ENCODE measurements around the gene POLR1A. TPM values are rescaled to one million over a fixed set of nuclear protein-coding genes. Genes with fewer than 3 reads are reported as not detected.

The POLR1A gene
- total RNA-seq, 1 donor from 2014 or later = 23.8 TPM

GRCh38 chr2:86012007-86012712, 93.5 kb downstream of the POLR1A start:
- Histone ChIP-seq H3K4me1 (no peaks in the 10 kb centered on the region), H3K27me3 (no peaks in the 10 kb centered on the region)
- H3K27me3 Mint-ChIP-seq (ENCODE audit: insufficient read depth, low read depth) = peaks cover under 1% of the 10 kb centered on the region

GRCh38 chr2:86011449-86011941, 94.2 kb downstream of the POLR1A start:
- H3K4me2 ChIP-seq = no peak overlapping the region
- peaks cover 30% of the 10 kb centered on the region for H3K9me3 Mint-ChIP-seq
- no peak overlapping the region for H2AFZ ChIP-seq (replicated peaks)
- H4K20me1 ChIP-seq (ENCODE audit: low read depth) = no peaks in the 10 kb centered on the region
- no peak for DNase-seq (ENCODE audit: low spot score)
- H3K27ac ChIP-seq = no peak overlapping the region
- TF ChIP-seq, protein P1, sequence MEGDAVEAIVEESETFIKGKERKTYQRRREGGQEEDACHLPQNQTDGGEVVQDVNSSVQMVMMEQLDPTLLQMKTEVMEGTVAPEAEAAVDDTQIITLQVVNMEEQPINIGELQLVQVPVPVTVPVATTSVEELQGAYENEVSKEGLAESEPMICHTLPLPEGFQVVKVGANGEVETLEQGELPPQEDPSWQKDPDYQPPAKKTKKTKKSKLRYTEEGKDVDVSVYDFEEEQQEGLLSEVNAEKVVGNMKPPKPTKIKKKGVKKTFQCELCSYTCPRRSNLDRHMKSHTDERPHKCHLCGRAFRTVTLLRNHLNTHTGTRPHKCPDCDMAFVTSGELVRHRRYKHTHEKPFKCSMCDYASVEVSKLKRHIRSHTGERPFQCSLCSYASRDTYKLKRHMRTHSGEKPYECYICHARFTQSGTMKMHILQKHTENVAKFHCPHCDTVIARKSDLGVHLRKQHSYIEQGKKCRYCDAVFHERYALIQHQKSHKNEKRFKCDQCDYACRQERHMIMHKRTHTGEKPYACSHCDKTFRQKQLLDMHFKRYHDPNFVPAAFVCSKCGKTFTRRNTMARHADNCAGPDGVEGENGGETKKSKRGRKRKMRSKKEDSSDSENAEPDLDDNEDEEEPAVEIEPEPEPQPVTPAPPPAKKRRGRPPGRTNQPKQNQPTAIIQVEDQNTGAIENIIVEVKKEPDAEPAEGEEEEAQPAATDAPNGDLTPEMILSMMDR (IDR thresholded peaks at IDR 0.05) = no peak
- TF ChIP-seq EZH2phosphoT487 (IDR thresholded peaks at IDR 0.05) (no peak), EZH2 (IDR thresholded peaks at IDR 0.05) (no peak)
- H3F3A ChIP-seq (ENCODE audit: low read depth) = no peaks in the 10 kb centered on the region
- no peaks in the 10 kb centered on the region for H3K9me3 ChIP-seq (ENCODE audit: low read depth)
- H3K79me2 ChIP-seq (ENCODE audit: low read depth) = no peaks in the 10 kb centered on the region
- no peak overlapping the region for H3K4me3 Mint-ChIP-seq
- H3K4me1 Mint-ChIP-seq = no peaks in the 10 kb centered on the region
- no peak overlapping the region for H3K27ac Mint-ChIP-seq
- no peaks in the 10 kb centered on the region for H3K4me1 ChIP-seq
- no peak overlapping the region for H3K4me3 ChIP-seq
- H3K9ac ChIP-seq = no peak overlapping the region
- no peaks in the 10 kb centered on the region for H3K27me3 Mint-ChIP-seq (ENCODE audit: insufficient read depth, low read depth)
- H3K27me3 ChIP-seq = no peaks in the 10 kb centered on the region
- H3K36me3 ChIP-seq = no peaks in the 10 kb centered on the region
- H3K36me3 Mint-ChIP-seq = no peaks in the 10 kb centered on the region

More at GRCh38 chr2:86012007-86012712, 93.5 kb downstream of the POLR1A start:
- H3F3A ChIP-seq (ENCODE audit: low read depth) = no peaks in the 10 kb centered on the region
- H3K9ac ChIP-seq = no peak overlapping the region
- no peaks in the 10 kb centered on the region for H3K79me2 ChIP-seq (ENCODE audit: low read depth)
- H3K9me3 ChIP-seq (ENCODE audit: low read depth) = no peaks in the 10 kb centered on the region
- Mint-ChIP-seq H3K9me3 (peaks cover 26% of the 10 kb centered on the region), H3K4me1 (no peaks in the 10 kb centered on the region), H3K27ac (peak overlapping the region; percentile 18), H3K36me3 (no peaks in the 10 kb centered on the region), H3K4me3 (no peak overlapping the region)
- H3K36me3 ChIP-seq = no peaks in the 10 kb centered on the region
- TF ChIP-seq EZH2phosphoT487 (IDR thresholded peaks at IDR 0.05) (no peak), EZH2 (IDR thresholded peaks at IDR 0.05) (no peak)
- TF ChIP-seq, protein P1 (IDR thresholded peaks at IDR 0.05) = no peak
- H3K4me2 ChIP-seq = no peak overlapping the region
- DNase-seq (ENCODE audit: low spot score) = no peak
- no peaks in the 10 kb centered on the region for H4K20me1 ChIP-seq (ENCODE audit: low read depth)
- no peak overlapping the region for H3K27ac ChIP-seq
- H2AFZ ChIP-seq (replicated peaks) = no peak overlapping the region
- H3K4me3 ChIP-seq = no peak overlapping the region

- Histone ChIP-seq H3K27ac (no peak overlapping the region), H3K4me3 (no peak overlapping the region), H3K4me1 (no peaks in the 10 kb centered on the region)
Measured at GRCh38 chr2:86010083-86010482, 95.6 kb downstream of the POLR1A start.

More at GRCh38 chr2:86010083-86010482, 95.6 kb downstream of the POLR1A start:
- no peak overlapping the region for H3K4me2 ChIP-seq
- H3K79me2 ChIP-seq (ENCODE audit: low read depth) = no peaks in the 10 kb centered on the region
- no peak overlapping the region for H3K4me3 Mint-ChIP-seq
- no peaks in the 10 kb centered on the region for H4K20me1 ChIP-seq (ENCODE audit: low read depth)
- peaks cover 42% of the 10 kb centered on the region for H3K9me3 Mint-ChIP-seq
- no peaks in the 10 kb centered on the region for H3K36me3 ChIP-seq
- no peak for DNase-seq (ENCODE audit: low spot score)
- H3F3A ChIP-seq (ENCODE audit: low read depth) = no peaks in the 10 kb centered on the region
- no peaks in the 10 kb centered on the region for H3K9me3 ChIP-seq (ENCODE audit: low read depth)
- no peaks in the 10 kb centered on the region for H3K27me3 ChIP-seq
- H3K27me3 Mint-ChIP-seq (ENCODE audit: insufficient read depth, low read depth) = no peaks in the 10 kb centered on the region
- TF ChIP-seq, protein P1 (IDR thresholded peaks at IDR 0.05) = no peak
- TF ChIP-seq EZH2phosphoT487 (IDR thresholded peaks at IDR 0.05) (no peak), EZH2 (IDR thresholded peaks at IDR 0.05) (no peak)
- no peaks in the 10 kb centered on the region for H3K36me3 Mint-ChIP-seq
- H3K27ac Mint-ChIP-seq = no peak overlapping the region
- H3K4me1 Mint-ChIP-seq = no peaks in the 10 kb centered on the region
- H3K9ac ChIP-seq = no peak overlapping the region
- H2AFZ ChIP-seq (replicated peaks) = no peak overlapping the region
